GM21447 (cell line): ENCODE data around the gene TRAM2.

ENCODE experiments used
- ATAC-seq: cut with Tn5 transposase; IDR thresholded peaks from one replicate; pipeline ENCODE4 v1.9.1; 2021; ENCODE audit not compliant: unreplicated experiment

TRAM2 gene

GRCh38 chr6:52595000-52595795 is 18.3 kb upstream of the TRAM2 start:
- ATAC-seq, result peak; percentile 70

GRCh38 chr6:52594221-52594620 is 17.4 kb upstream of the TRAM2 start:
- no peak for ATAC-seq

GRCh38 chr6:52591832-52592231 is 15.0 kb upstream of the TRAM2 start:
- ATAC-seq, result no peak

GRCh38 chr6:52590152-52590891 is 13.5 kb upstream of the TRAM2 start:
- ATAC-seq, result no peak

GRCh38 chr6:52588710-52589091 is 11.8 kb upstream of the TRAM2 start:
- no peak for ATAC-seq

GRCh38 chr6:52588087-52588709 is 11.3 kb upstream of the TRAM2 start:
- ATAC-seq, result no peak

- no peak for ATAC-seq
These were observed 10.1 kb upstream of the TRAM2 start for GRCh38 chr6:52587001-52587400.

GRCh38 chr6:52584203-52584602 is 7.3 kb upstream of the TRAM2 start:
- no peak for ATAC-seq

- no peak for ATAC-seq
These were observed 6.1 kb upstream of the TRAM2 start for GRCh38 chr6:52582996-52583395.

- ATAC-seq, result no peak
These were observed 5.6 kb upstream of the TRAM2 start for GRCh38 chr6:52582446-52582845.

- no peak for ATAC-seq
These were observed 4.0 kb upstream of the TRAM2 start for GRCh38 chr6:52580905-52581304.

GRCh38 chr6:52579006-52579660 is 2.3 kb upstream of the TRAM2 start:
- ATAC-seq, result no peak

- ATAC-seq, result no peak
These were observed 1.1 kb upstream of the TRAM2 start for GRCh38 chr6:52577778-52578463.

GRCh38 chr6:52576392-52577021 is 353 bp downstream of the TRAM2 start:
- peak; percentile 49 for ATAC-seq

GRCh38 chr6:52576054-52576391 is 837 bp downstream of the TRAM2 start:
- no peak for ATAC-seq

GRCh38 chr6:52575502-52575892 is 1.4 kb downstream of the TRAM2 start:
- ATAC-seq, result no peak

- ATAC-seq, result peak; percentile 49
These were observed 2.0 kb downstream of the TRAM2 start for GRCh38 chr6:52574709-52575501.

- ATAC-seq, result no peak
These were observed 3.6 kb downstream of the TRAM2 start for GRCh38 chr6:52573295-52573694.

GRCh38 chr6:52572536-52572935 is 4.3 kb downstream of the TRAM2 start:
- ATAC-seq, result no peak
